ENCODE data around the gene PALLD. TPM values are rescaled to one million over a fixed set of nuclear protein-coding genes. Genes with fewer than 3 reads are reported as not detected.

The PALLD gene
- total RNA-seq, 1 donor from 2014 or later: 8.6 TPM

GRCh38 chr4:168618577-168619265, 121.9 kb downstream of the PALLD start:
- intact Hi-C loops (cut with micrococcal nuclease): no loop called here

DNA sequence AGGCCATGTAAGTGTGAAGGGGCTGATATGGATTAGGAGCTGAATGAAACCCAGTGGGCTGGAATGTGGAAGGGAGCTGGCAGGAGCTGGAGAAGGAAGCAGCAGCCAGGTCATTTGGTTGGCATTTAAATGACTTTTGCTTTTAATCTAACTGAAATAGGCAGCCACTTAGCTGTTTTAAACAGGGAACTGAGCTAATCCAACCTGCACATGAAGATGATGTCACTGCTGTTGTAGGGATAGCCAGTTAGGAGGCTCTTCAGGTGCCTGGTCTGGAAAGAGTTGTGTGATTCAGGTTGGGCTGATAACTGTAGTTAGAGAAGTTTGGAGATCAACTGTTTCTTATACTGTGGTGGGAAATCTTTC, 122.4 kb downstream of the PALLD start:
- intact Hi-C loops (cut with micrococcal nuclease): no loop called here

GRCh38 chr4:168621806-168622589, 125.1 kb downstream of the PALLD start:
- intact Hi-C loops (cut with micrococcal nuclease): no loop called here

GRCh38 chr4:168622600-168622999, 125.7 kb downstream of the PALLD start:
- intact Hi-C loops (cut with micrococcal nuclease): no loop called here

- intact Hi-C loops (cut with micrococcal nuclease): no loop called here
Observed at GRCh38 chr4:168623011-168623410, 126.2 kb downstream of the PALLD start.

- intact Hi-C loops (cut with micrococcal nuclease): no loop called here
Observed at GRCh38 chr4:168623484-168623883, 126.6 kb downstream of the PALLD start.

GRCh38 chr4:168628251-168628650, 131.4 kb downstream of the PALLD start:
- intact Hi-C loops (cut with micrococcal nuclease): no loop called here

DNA sequence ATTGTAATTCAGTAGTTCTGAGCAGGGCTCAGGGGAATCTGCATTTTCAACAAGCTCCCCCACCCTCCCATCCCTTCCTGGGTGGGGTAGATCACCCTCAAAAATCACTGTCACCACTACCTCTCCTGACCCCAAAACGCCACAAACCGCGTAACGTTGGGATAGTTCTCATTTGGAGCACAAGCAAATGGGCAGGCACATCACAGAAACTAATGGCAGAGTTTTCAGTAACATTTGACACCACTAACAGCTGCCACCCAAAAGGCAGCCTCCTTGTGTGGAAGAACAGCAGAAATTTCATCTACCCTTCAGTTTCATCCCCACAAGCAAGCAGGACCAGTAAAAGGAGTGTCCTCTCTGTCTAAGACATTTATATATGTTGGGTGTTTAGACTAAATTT, 132.7 kb downstream of the PALLD start:
- intact Hi-C loops (cut with micrococcal nuclease): no loop called here

GRCh38 chr4:168630445-168631187, 133.8 kb downstream of the PALLD start:
- intact Hi-C loops (cut with micrococcal nuclease): no loop called here

GRCh38 chr4:168631241-168632162, 134.7 kb downstream of the PALLD start:
- intact Hi-C loops (cut with micrococcal nuclease): no loop called here

GRCh38 chr4:168632301-168632725, 135.5 kb downstream of the PALLD start:
- intact Hi-C loops (cut with micrococcal nuclease): no loop called here

DNA sequence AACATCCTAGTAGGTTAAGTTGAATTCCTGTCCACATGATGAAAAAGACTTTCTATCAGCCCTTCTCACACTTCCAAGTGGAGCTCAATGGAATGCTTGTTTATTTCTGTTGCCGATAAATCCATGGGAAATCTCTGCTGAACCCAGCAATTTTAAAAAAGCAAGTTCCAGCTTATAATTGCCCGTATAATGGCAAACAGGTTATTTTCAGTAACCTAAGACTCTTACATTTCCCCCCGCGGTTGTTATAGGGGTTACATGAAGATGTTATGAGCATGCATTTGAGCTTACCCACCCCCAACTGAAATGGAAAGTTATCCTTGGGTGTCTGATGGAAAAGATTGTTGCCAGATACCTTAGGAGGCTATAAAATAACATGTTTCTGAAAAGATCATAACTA, 136.2 kb downstream of the PALLD start:
- intact Hi-C loops (cut with micrococcal nuclease): no loop called here

DNA sequence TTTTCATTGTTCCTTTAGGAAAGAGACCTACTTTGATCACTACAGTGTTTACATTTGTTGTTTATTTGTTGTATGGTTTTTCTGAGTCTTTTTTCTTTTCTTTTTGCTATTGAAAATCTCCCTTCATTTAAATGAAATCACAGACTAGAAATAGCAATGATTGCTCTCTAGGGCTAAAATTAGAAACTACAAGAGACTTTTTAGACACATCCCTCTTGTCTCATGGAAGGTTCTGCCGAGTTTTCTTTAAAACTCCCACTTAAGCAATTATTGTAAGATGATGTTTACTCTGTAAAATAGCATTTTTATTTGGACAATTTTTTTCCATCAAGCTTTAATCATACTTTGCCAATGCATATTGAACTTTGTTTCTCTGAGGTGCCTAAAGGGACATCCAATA, 136.6 kb downstream of the PALLD start:
- intact Hi-C loops (cut with micrococcal nuclease): no loop called here

- intact Hi-C loops (cut with micrococcal nuclease): no loop called here
Observed at GRCh38 chr4:168634276-168634802, 137.5 kb downstream of the PALLD start.

- intact Hi-C loops (cut with micrococcal nuclease): no loop called here
Observed at GRCh38 chr4:168636040-168636439, 139.2 kb downstream of the PALLD start.

GRCh38 chr4:168636506-168637196, 139.8 kb downstream of the PALLD start:
- intact Hi-C loops (cut with micrococcal nuclease): no loop called here

DNA sequence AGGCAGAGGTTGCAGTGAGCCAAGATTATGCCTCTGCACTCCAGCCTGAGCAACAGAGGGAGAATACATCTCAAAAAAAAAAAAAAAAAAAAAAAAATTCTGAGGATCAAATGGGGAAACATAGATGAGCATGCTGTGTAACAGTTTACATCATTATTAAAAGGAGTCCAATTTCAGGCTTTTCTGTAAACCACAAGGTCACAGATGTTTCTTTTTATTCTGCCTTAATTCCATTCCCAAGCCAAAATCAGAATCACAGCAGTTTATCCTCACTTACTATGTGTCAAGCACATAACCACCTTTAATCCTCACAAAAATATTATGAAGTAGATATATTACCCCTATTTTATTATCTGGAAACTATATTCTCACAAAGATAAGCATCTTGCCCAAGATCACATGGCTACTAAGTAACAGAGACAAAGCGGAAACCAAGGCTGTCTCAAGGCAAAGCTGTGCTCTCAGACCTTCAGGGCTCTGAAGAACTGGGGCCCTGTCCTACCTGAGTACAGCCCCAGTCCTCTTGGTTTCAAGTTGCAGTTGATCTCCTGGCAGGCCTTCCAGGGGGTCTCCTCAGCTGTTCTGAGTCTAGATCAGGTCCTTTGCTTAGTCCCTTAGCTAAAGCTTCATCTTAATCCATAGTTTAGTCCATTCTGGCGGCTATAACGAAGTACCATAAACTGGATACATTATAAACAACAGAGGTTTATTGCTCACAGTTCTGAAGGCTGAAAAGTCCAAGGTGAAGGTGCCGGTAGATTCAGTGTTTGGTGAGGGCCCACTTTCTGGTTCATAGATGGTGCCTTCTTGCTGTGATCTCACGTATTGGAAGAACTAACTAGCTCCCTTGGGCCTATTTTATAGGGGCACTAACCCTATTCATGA, 141.3 kb downstream of the PALLD start:
- intact Hi-C loops (cut with micrococcal nuclease): no loop called here

DNA sequence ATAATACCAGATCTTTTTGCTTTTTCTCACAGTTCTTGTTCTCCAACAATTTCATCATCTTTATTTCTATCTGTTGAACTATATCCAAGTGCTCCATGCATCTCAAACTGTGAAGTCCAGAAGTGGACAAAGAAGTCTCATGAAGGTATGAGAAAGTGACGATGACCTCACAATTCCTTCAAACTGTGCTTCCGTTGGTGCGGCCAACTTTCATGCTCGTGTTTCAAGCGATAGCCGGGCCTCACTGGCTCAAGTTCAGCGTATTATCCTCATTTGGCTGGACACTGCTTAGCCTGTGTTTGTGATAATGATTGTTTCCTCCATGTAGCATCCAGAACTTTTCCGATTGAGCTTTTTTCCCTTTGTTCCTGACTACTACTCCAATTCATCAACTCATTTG, 143.1 kb downstream of the PALLD start:
- intact Hi-C loops (cut with micrococcal nuclease): no loop called here

DNA sequence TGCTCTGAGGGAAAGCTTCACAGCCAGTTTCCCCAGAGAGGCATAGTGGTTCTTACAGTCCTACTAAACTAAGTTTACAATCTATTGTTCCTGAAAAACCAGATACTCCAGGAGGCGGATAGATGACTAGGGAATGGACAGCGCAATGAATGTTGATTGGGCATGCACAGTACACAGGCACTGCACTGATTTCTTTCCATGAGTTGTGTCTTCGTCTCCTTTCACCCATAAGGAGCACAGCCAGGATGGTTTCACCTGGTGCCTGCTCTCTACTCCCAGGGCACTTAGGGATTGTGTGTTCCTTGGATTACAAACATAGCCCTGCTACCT, 144.9 kb downstream of the PALLD start:
- intact Hi-C loops (cut with micrococcal nuclease): no loop called here

Measured in T-helper 2 cell treated with Interferon-gamma antibody and Interleukin-4, amounts not matched to agents 100 ng/mL and 5 ng/mL, for 36 hours (primary cell).